ENCODE measurements around the gene ATG7. TPM values are rescaled to one million over a fixed set of nuclear protein-coding genes. Genes with fewer than 3 reads are reported as not detected.

ATG7 gene
- total RNA-seq, 2 experiments from 2014 or later = 29.5 to 34.2 TPM

- Mint-ChIP-seq H3K27ac (peak overlapping the region; percentile 86), H3K4me1 (peaks cover 30% of the 10 kb centered on the region), H3K36me3 (ENCODE audit: low read depth) (peaks cover 56% of the 10 kb centered on the region), H3K27me3 (no peaks in the 10 kb centered on the region), H3K9me3 (no peaks in the 10 kb centered on the region), H3K4me3 (no peak overlapping the region)
- POLR2A ChIA-PET = no interaction called here
- DNase-seq = no peak
- CTCF ChIA-PET = interaction anchor here (0.9 kb wide), 1 partner anchor 20 kb away, joined by 3 read pairs; no protein-coding TSS in a partner anchor
Measured at GRCh38 chr3:11307830-11308432, 35.7 kb downstream of the ATG7 start.

- Mint-ChIP-seq H3K27ac (no peak overlapping the region), H3K4me3 (no peak overlapping the region), H3K36me3 (ENCODE audit: low read depth) (peaks cover 54% of the 10 kb centered on the region), H3K4me1 (peaks cover 23% of the 10 kb centered on the region), H3K27me3 (no peaks in the 10 kb centered on the region), H3K9me3 (no peaks in the 10 kb centered on the region)
- POLR2A ChIA-PET = no interaction called here
- no peak for DNase-seq
- CTCF ChIA-PET = no interaction called here
Measured at GRCh38 chr3:11310258-11310657, 38.1 kb downstream of the ATG7 start.

GRCh38 chr3:11312166-11312565 is 40.0 kb downstream of the ATG7 start:
- DNase-seq = no peak
- CTCF ChIA-PET = interaction anchor here (0.5 to 1.7 kb wide), 2 partner anchors 23 to 1368 kb away, joined by 3 read pairs; no protein-coding TSS in a partner anchor
- H3K36me3 Mint-ChIP-seq (ENCODE audit: low read depth) = peaks cover 55% of the 10 kb centered on the region
- H3K4me3 Mint-ChIP-seq = no peak overlapping the region
- no peaks in the 10 kb centered on the region for H3K27me3 Mint-ChIP-seq
- no peaks in the 10 kb centered on the region for H3K9me3 Mint-ChIP-seq
- POLR2A ChIA-PET = no interaction called here
- H3K4me1 Mint-ChIP-seq = peaks cover 6% of the 10 kb centered on the region
- H3K27ac Mint-ChIP-seq = no peak overlapping the region

GRCh38 chr3:11317300-11317699 is 45.1 kb downstream of the ATG7 start:
- CTCF ChIA-PET = no interaction called here
- Mint-ChIP-seq H3K9me3 (no peaks in the 10 kb centered on the region), H3K4me3 (no peak overlapping the region), H3K27me3 (no peaks in the 10 kb centered on the region), H3K27ac (no peak overlapping the region), H3K4me1 (no peaks in the 10 kb centered on the region), H3K36me3 (ENCODE audit: low read depth) (peaks cover 55% of the 10 kb centered on the region)
- POLR2A ChIA-PET = no interaction called here
- DNase-seq = no peak

- Mint-ChIP-seq H3K9me3 (no peaks in the 10 kb centered on the region), H3K4me3 (no peak overlapping the region), H3K36me3 (ENCODE audit: low read depth) (peaks cover 40% of the 10 kb centered on the region), H3K4me1 (no peaks in the 10 kb centered on the region), H3K27ac (no peak overlapping the region), H3K27me3 (no peaks in the 10 kb centered on the region)
- no peak for DNase-seq
- POLR2A ChIA-PET = no interaction called here
- CTCF ChIA-PET = interaction anchor here (1.2 to 1.4 kb wide), 2 partner anchors 8 to 10 kb away, joined by 3 read pairs; no protein-coding TSS in a partner anchor
Measured at GRCh38 chr3:11322931-11323330, 50.7 kb downstream of the ATG7 start.

GRCh38 chr3:11323813-11324212 is 51.6 kb downstream of the ATG7 start:
- H3K9me3 Mint-ChIP-seq = no peaks in the 10 kb centered on the region
- H3K36me3 Mint-ChIP-seq (ENCODE audit: low read depth) = peaks cover 35% of the 10 kb centered on the region
- no peak for DNase-seq
- no peak overlapping the region for H3K4me3 Mint-ChIP-seq
- H3K27me3 Mint-ChIP-seq = no peaks in the 10 kb centered on the region
- POLR2A ChIA-PET = no interaction called here
- CTCF ChIA-PET = interaction anchor here (1.1 to 1.2 kb wide), 2 partner anchors 11 to 124 kb away, joined by 3 to 5 read pairs; no protein-coding TSS in a partner anchor
- H3K4me1 Mint-ChIP-seq = no peaks in the 10 kb centered on the region
- H3K27ac Mint-ChIP-seq = no peak overlapping the region

- Mint-ChIP-seq H3K27me3 (no peaks in the 10 kb centered on the region), H3K27ac (no peak overlapping the region), H3K4me1 (peaks cover 7% of the 10 kb centered on the region), H3K9me3 (no peaks in the 10 kb centered on the region), H3K4me3 (no peak overlapping the region), H3K36me3 (ENCODE audit: low read depth) (peaks cover 17% of the 10 kb centered on the region)
- ChIA-PET CTCF (interaction anchor here (1.0 kb wide), 1 partner anchor 19 kb away, joined by 3 read pairs; no protein-coding TSS in a partner anchor), POLR2A (no interaction called here)
- no peak for DNase-seq
Measured at GRCh38 chr3:11327619-11328018, 55.4 kb downstream of the ATG7 start.

- Mint-ChIP-seq H3K36me3 (ENCODE audit: low read depth) (peaks cover 13% of the 10 kb centered on the region), H3K4me1 (peaks cover 7% of the 10 kb centered on the region), H3K27me3 (no peaks in the 10 kb centered on the region), H3K9me3 (no peaks in the 10 kb centered on the region), H3K4me3 (no peak overlapping the region), H3K27ac (no peak overlapping the region)
- CTCF ChIA-PET = interaction anchor here (1.0 kb wide), 1 partner anchor 20 kb away, joined by 3 read pairs; no protein-coding TSS in a partner anchor
- POLR2A ChIA-PET = no interaction called here
- no peak for DNase-seq
Measured at GRCh38 chr3:11328196-11328945, 56.2 kb downstream of the ATG7 start.

GRCh38 chr3:11329777-11330176 is 57.6 kb downstream of the ATG7 start:
- H3K36me3 Mint-ChIP-seq (ENCODE audit: low read depth) = peaks cover 10% of the 10 kb centered on the region
- POLR2A ChIA-PET = no interaction called here
- no peak overlapping the region for H3K27ac Mint-ChIP-seq

GRCh38 chr3:11331101-11331500 is 58.9 kb downstream of the ATG7 start:
- no peak overlapping the region for H3K4me3 Mint-ChIP-seq
- H3K27me3 Mint-ChIP-seq = no peaks in the 10 kb centered on the region
- no peak overlapping the region for H3K27ac Mint-ChIP-seq
- no peaks in the 10 kb centered on the region for H3K9me3 Mint-ChIP-seq
- H3K4me1 Mint-ChIP-seq = peaks cover 7% of the 10 kb centered on the region
- POLR2A ChIA-PET = no interaction called here
- H3K36me3 Mint-ChIP-seq (ENCODE audit: low read depth) = peaks cover 16% of the 10 kb centered on the region
- DNase-seq = no peak
- CTCF ChIA-PET = interaction anchor here (1.6 kb wide), 2 partner anchors 9 to 29 kb away, joined by 3 read pairs; no protein-coding TSS in a partner anchor

More at GRCh38 chr3:11329777-11330176, 57.6 kb downstream of the ATG7 start:
- no peaks in the 10 kb centered on the region for H3K9me3 Mint-ChIP-seq
- H3K27me3 Mint-ChIP-seq = no peaks in the 10 kb centered on the region
- H3K4me1 Mint-ChIP-seq = peaks cover 7% of the 10 kb centered on the region
- CTCF ChIA-PET = no interaction called here
- DNase-seq = no peak
- H3K4me3 Mint-ChIP-seq = no peak overlapping the region

GRCh38 chr3:11335056-11335608 is 62.9 kb downstream of the ATG7 start:
- Mint-ChIP-seq H3K36me3 (ENCODE audit: low read depth) (peaks cover 12% of the 10 kb centered on the region), H3K27ac (no peak overlapping the region), H3K27me3 (no peaks in the 10 kb centered on the region), H3K4me3 (no peak overlapping the region), H3K9me3 (no peaks in the 10 kb centered on the region), H3K4me1 (peaks cover 7% of the 10 kb centered on the region)
- ChIA-PET POLR2A (no interaction called here), CTCF (interaction anchor here (0.7 to 3.8 kb wide), 17 partner anchors 8 to 898 kb away, joined by 3 to 17 read pairs (median 4); no protein-coding TSS in a partner anchor)
- DNase-seq = peak; percentile 50

GRCh38 chr3:11339541-11339940 is 67.3 kb downstream of the ATG7 start:
- Mint-ChIP-seq H3K36me3 (ENCODE audit: low read depth) (peaks cover 19% of the 10 kb centered on the region), H3K27ac (no peak overlapping the region), H3K4me1 (no peaks in the 10 kb centered on the region), H3K4me3 (no peak overlapping the region), H3K9me3 (no peaks in the 10 kb centered on the region), H3K27me3 (no peaks in the 10 kb centered on the region)
- ChIA-PET POLR2A (no interaction called here), CTCF (interaction anchor here (0.6 to 1.2 kb wide), 2 partner anchors 18 to 156 kb away, joined by 3 read pairs; no protein-coding TSS in a partner anchor)
- no peak for DNase-seq

GRCh38 chr3:11346416-11346815 is 74.2 kb downstream of the ATG7 start:
- no peaks in the 10 kb centered on the region for H3K4me1 Mint-ChIP-seq
- ChIA-PET POLR2A (no interaction called here), CTCF (interaction anchor here (1.1 kb wide), 1 partner anchor 500 kb away, joined by 3 read pairs; the partner anchor contains the start of gene TAMM41)

More at GRCh38 chr3:11346416-11346815, 74.2 kb downstream of the ATG7 start:
- Mint-ChIP-seq H3K36me3 (ENCODE audit: low read depth) (peaks cover 58% of the 10 kb centered on the region), H3K4me3 (no peak overlapping the region), H3K9me3 (peaks cover 4% of the 10 kb centered on the region), H3K27ac (no peak overlapping the region), H3K27me3 (no peaks in the 10 kb centered on the region)
- no peak for DNase-seq
